Stimulated activated effector memory CD8-positive, alpha-beta T cell treated with anti-CD3 and anti-CD28 coated beads, Interleukin-12 subunit alpha, Interleukin-12 subunit beta, amount 100 ng/mL, for 72 hours (primary cell): ENCODE measurements around the gene BMPR1A.
"Not testable (repeated sequence)": the region's sequence is repeated elsewhere in the genome, so short reads cannot be mapped to it uniquely, and the experiment has no call there.

Experiments
- ATAC-seq: fragments of 150-1000 bp; cut with Tn5 transposase; 2 replicates; pipeline ENCODE4 v1.10.0; 2021
- DNase-seq, 2 donors: peaks; one replicate each; pipeline ENCODE4 v3.0.0; 2021 to 2022; ENCODE audit warnings: low spot score in 2 of 2
- H3K27ac Mint-ChIP-seq: one replicate; pipeline ENCODE4 v1.8.0; 2022; ENCODE audit warnings: mild to moderate bottlenecking, mixed read lengths
- H3K36me3 Mint-ChIP-seq: one replicate; pipeline ENCODE4 v1.8.0; 2022; ENCODE audit warnings: mild to moderate bottlenecking, mixed read lengths
- H3K4me1 Mint-ChIP-seq: one replicate; pipeline ENCODE4 v1.8.0; 2022; ENCODE audit warnings: mixed read lengths
- H3K4me3 Mint-ChIP-seq: one replicate; pipeline ENCODE4 v1.8.0; 2022; ENCODE audit warnings: mild to moderate bottlenecking, mixed read lengths
- H3K9me3 Mint-ChIP-seq: one replicate; pipeline ENCODE4 v1.8.0; 2022; ENCODE audit warnings: mixed read lengths

Gene BMPR1A

GRCh38 chr10:86827639-86828038, 71.2 kb downstream of the BMPR1A start:
- Mint-ChIP-seq H3K27ac (no peak overlapping the region), H3K36me3 (no peaks in the 10 kb centered on the region), H3K9me3 (no peaks in the 10 kb centered on the region), H3K4me3 (no peak overlapping the region), H3K4me1 (peaks cover 11% of the 10 kb centered on the region)
- DNase-seq = no peak
- no peak for ATAC-seq

GRCh38 chr10:86828145-86828544, 71.7 kb downstream of the BMPR1A start:
- ATAC-seq = no peak
- DNase-seq = no peak
- H3K4me3 Mint-ChIP-seq = no peak overlapping the region
- H3K9me3 Mint-ChIP-seq = no peaks in the 10 kb centered on the region
- no peaks in the 10 kb centered on the region for H3K36me3 Mint-ChIP-seq
- peaks cover 13% of the 10 kb centered on the region for H3K4me1 Mint-ChIP-seq
- H3K27ac Mint-ChIP-seq = no peak overlapping the region

- H3K27ac Mint-ChIP-seq = no peak overlapping the region
- no peak for ATAC-seq
- no peaks in the 10 kb centered on the region for H3K9me3 Mint-ChIP-seq
- no peaks in the 10 kb centered on the region for H3K36me3 Mint-ChIP-seq
- H3K4me3 Mint-ChIP-seq = no peak overlapping the region
- DNase-seq = no peak
- H3K4me1 Mint-ChIP-seq = peaks cover 14% of the 10 kb centered on the region
These were observed 73.1 kb downstream of the BMPR1A start for GRCh38 chr10:86829472-86829871.

GRCh38 chr10:86830043-86830591, 73.7 kb downstream of the BMPR1A start:
- Mint-ChIP-seq H3K9me3 (no peaks in the 10 kb centered on the region), H3K4me3 (no peak overlapping the region), H3K36me3 (no peaks in the 10 kb centered on the region), H3K4me1 (peaks cover 21% of the 10 kb centered on the region), H3K27ac (no peak overlapping the region)
- DNase-seq (no peak), ATAC-seq (no peak)

- ATAC-seq (no peak), DNase-seq (no peak)
- no peaks in the 10 kb centered on the region for H3K9me3 Mint-ChIP-seq
- no peak overlapping the region for H3K27ac Mint-ChIP-seq
- peaks cover 26% of the 10 kb centered on the region for H3K4me1 Mint-ChIP-seq
- no peaks in the 10 kb centered on the region for H3K36me3 Mint-ChIP-seq
- no peak overlapping the region for H3K4me3 Mint-ChIP-seq
These were observed 77.5 kb downstream of the BMPR1A start for GRCh38 chr10:86833969-86834368.

- DNase-seq = no peak
- H3K4me3 Mint-ChIP-seq = no peak overlapping the region
- ATAC-seq = peak; percentile 99
These were observed 79.6 kb downstream of the BMPR1A start for GRCh38 chr10:86836044-86836443.

GRCh38 chr10:86837663-86838062, 81.2 kb downstream of the BMPR1A start:
- no peaks in the 10 kb centered on the region for H3K9me3 Mint-ChIP-seq
- peaks cover 26% of the 10 kb centered on the region for H3K4me1 Mint-ChIP-seq
- no peak overlapping the region for H3K4me3 Mint-ChIP-seq
- no peak for DNase-seq
- no peak overlapping the region for H3K27ac Mint-ChIP-seq
- H3K36me3 Mint-ChIP-seq = peaks cover 14% of the 10 kb centered on the region
- ATAC-seq = no peak

More at GRCh38 chr10:86836044-86836443, 79.6 kb downstream of the BMPR1A start:
- Mint-ChIP-seq H3K36me3 (peaks cover 11% of the 10 kb centered on the region), H3K9me3 (no peaks in the 10 kb centered on the region), H3K27ac (peak overlapping the region; percentile 44), H3K4me1 (peaks cover 26% of the 10 kb centered on the region)

- no peak overlapping the region for H3K4me3 Mint-ChIP-seq
- ATAC-seq (no peak), DNase-seq (no peak)
- peaks cover 2% of the 10 kb centered on the region for H3K4me1 Mint-ChIP-seq
- no peak overlapping the region for H3K27ac Mint-ChIP-seq
- no peaks in the 10 kb centered on the region for H3K9me3 Mint-ChIP-seq
- peaks cover 20% of the 10 kb centered on the region for H3K36me3 Mint-ChIP-seq
These were observed 84.1 kb downstream of the BMPR1A start for GRCh38 chr10:86840498-86840897.

GRCh38 chr10:86846088-86846487, 89.7 kb downstream of the BMPR1A start:
- ATAC-seq (no peak), DNase-seq (no peak)
- Mint-ChIP-seq H3K36me3 (peaks cover 8% of the 10 kb centered on the region), H3K4me3 (no peak overlapping the region), H3K9me3 (no peaks in the 10 kb centered on the region), H3K4me1 (peaks cover 7% of the 10 kb centered on the region), H3K27ac (no peak overlapping the region)

- Mint-ChIP-seq H3K36me3 (peaks cover 2% of the 10 kb centered on the region), H3K4me1 (peaks cover 7% of the 10 kb centered on the region), H3K4me3 (no peak overlapping the region), H3K9me3 (no peaks in the 10 kb centered on the region), H3K27ac (no peak overlapping the region)
- DNase-seq = no peak
- ATAC-seq = no peak
These were observed 92.3 kb downstream of the BMPR1A start for GRCh38 chr10:86848747-86849146.

- no peak overlapping the region for H3K27ac Mint-ChIP-seq
- H3K4me1 Mint-ChIP-seq = peaks cover 7% of the 10 kb centered on the region
- no peaks in the 10 kb centered on the region for H3K36me3 Mint-ChIP-seq
- ATAC-seq (peak; percentile 92), DNase-seq (no peak)
- H3K9me3 Mint-ChIP-seq = no peaks in the 10 kb centered on the region
- H3K4me3 Mint-ChIP-seq = no peak overlapping the region
These were observed 92.9 kb downstream of the BMPR1A start for GRCh38 chr10:86849181-86849894.

GRCh38 chr10:86850481-86850880, 94.1 kb downstream of the BMPR1A start:
- no peaks in the 10 kb centered on the region for H3K9me3 Mint-ChIP-seq
- no peak overlapping the region for H3K4me3 Mint-ChIP-seq
- DNase-seq (no peak), ATAC-seq (no peak)
- no peaks in the 10 kb centered on the region for H3K36me3 Mint-ChIP-seq
- peaks cover 7% of the 10 kb centered on the region for H3K4me1 Mint-ChIP-seq
- no peak overlapping the region for H3K27ac Mint-ChIP-seq

GRCh38 chr10:86851328-86852207, 95.1 kb downstream of the BMPR1A start:
- no peak overlapping the region for H3K27ac Mint-ChIP-seq
- H3K36me3 Mint-ChIP-seq = no peaks in the 10 kb centered on the region
- no peaks in the 10 kb centered on the region for H3K9me3 Mint-ChIP-seq
- H3K4me3 Mint-ChIP-seq = no peak overlapping the region
- ATAC-seq = no peak
- H3K4me1 Mint-ChIP-seq = peaks cover 7% of the 10 kb centered on the region
- DNase-seq = no peak

GRCh38 chr10:86853582-86853981, 97.2 kb downstream of the BMPR1A start:
- not testable (repeated sequence) for ATAC-seq, H3K36me3 Mint-ChIP-seq, DNase-seq, H3K4me3 Mint-ChIP-seq, H3K27ac Mint-ChIP-seq, H3K9me3 Mint-ChIP-seq, H3K4me1 Mint-ChIP-seq

GRCh38 chr10:86855513-86855912, 99.1 kb downstream of the BMPR1A start:
- H3K9me3 Mint-ChIP-seq = no peaks in the 10 kb centered on the region
- H3K36me3 Mint-ChIP-seq = no peaks in the 10 kb centered on the region
- no peak overlapping the region for H3K4me3 Mint-ChIP-seq
- H3K4me1 Mint-ChIP-seq = no peaks in the 10 kb centered on the region
- no peak for ATAC-seq
- H3K27ac Mint-ChIP-seq = no peak overlapping the region
- DNase-seq = no peak

- Mint-ChIP-seq H3K4me1 (no peaks in the 10 kb centered on the region), H3K36me3 (no peaks in the 10 kb centered on the region), H3K4me3 (no peak overlapping the region), H3K27ac (no peak overlapping the region), H3K9me3 (no peaks in the 10 kb centered on the region)
- no peak for ATAC-seq
- no peak for DNase-seq
These were observed 99.7 kb downstream of the BMPR1A start for GRCh38 chr10:86856156-86856555.
